ENCODE results near the gene PTPRK.

PTPRK gene

GRCh38 chr6:128474933-128475332, 45.5 kb downstream of the PTPRK start:
- Mint-ChIP-seq H3K27me3 (ENCODE audit: low read depth) (peaks cover 3% of the 10 kb centered on the region), H3K27ac (no peak overlapping the region), H3K4me3 (no peak overlapping the region), H3K36me3 (ENCODE audit: low read depth) (no peaks in the 10 kb centered on the region), H3K4me1 (no peaks in the 10 kb centered on the region), H3K9me3 (no peaks in the 10 kb centered on the region)
- TF ChIP-seq CTCF (IDR thresholded peaks at IDR 0.05; ENCODE audit: unreplicated experiment in 3 of 3) = no peak

GRCh38 chr6:128474481-128474880, 45.9 kb downstream of the PTPRK start:
- H3K36me3 Mint-ChIP-seq (ENCODE audit: low read depth) = no peaks in the 10 kb centered on the region
- H3K9me3 Mint-ChIP-seq = no peaks in the 10 kb centered on the region
- no peak for TF ChIP-seq CTCF (IDR thresholded peaks at IDR 0.05; ENCODE audit: unreplicated experiment in 3 of 3)
- H3K4me3 Mint-ChIP-seq = no peak overlapping the region
- no peak overlapping the region for H3K27ac Mint-ChIP-seq
- peaks cover 3% of the 10 kb centered on the region for H3K27me3 Mint-ChIP-seq (ENCODE audit: low read depth)
- H3K4me1 Mint-ChIP-seq = no peaks in the 10 kb centered on the region

GRCh38 chr6:128471907-128472306, 48.5 kb downstream of the PTPRK start:
- Mint-ChIP-seq H3K36me3 (ENCODE audit: low read depth) (no peaks in the 10 kb centered on the region), H3K4me3 (no peak overlapping the region), H3K4me1 (no peaks in the 10 kb centered on the region), H3K27me3 (ENCODE audit: low read depth) (no peaks in the 10 kb centered on the region), H3K9me3 (no peaks in the 10 kb centered on the region), H3K27ac (no peak overlapping the region)
- no peak for TF ChIP-seq CTCF (IDR thresholded peaks at IDR 0.05; ENCODE audit: unreplicated experiment in 3 of 3)

GRCh38 chr6:128465368-128466343, 54.7 kb downstream of the PTPRK start:
- no peak overlapping the region for H3K4me3 Mint-ChIP-seq
- no peak for TF ChIP-seq CTCF (IDR thresholded peaks at IDR 0.05; ENCODE audit: unreplicated experiment in 3 of 3)
- H3K36me3 Mint-ChIP-seq (ENCODE audit: low read depth) = no peaks in the 10 kb centered on the region
- H3K27me3 Mint-ChIP-seq (ENCODE audit: low read depth) = no peaks in the 10 kb centered on the region
- H3K4me1 Mint-ChIP-seq = peaks cover 5% of the 10 kb centered on the region
- no peaks in the 10 kb centered on the region for H3K9me3 Mint-ChIP-seq
- no peak overlapping the region for H3K27ac Mint-ChIP-seq

GRCh38 chr6:128464790-128465189, 55.6 kb downstream of the PTPRK start:
- Mint-ChIP-seq H3K4me1 (peaks cover 5% of the 10 kb centered on the region), H3K27me3 (ENCODE audit: low read depth) (no peaks in the 10 kb centered on the region), H3K36me3 (ENCODE audit: low read depth) (peaks cover 2% of the 10 kb centered on the region), H3K4me3 (no peak overlapping the region), H3K9me3 (no peaks in the 10 kb centered on the region), H3K27ac (no peak overlapping the region)
- no peak for TF ChIP-seq CTCF (IDR thresholded peaks at IDR 0.05; ENCODE audit: unreplicated experiment in 3 of 3)

- Mint-ChIP-seq H3K27me3 (ENCODE audit: low read depth) (no peaks in the 10 kb centered on the region), H3K4me3 (no peak overlapping the region), H3K36me3 (ENCODE audit: low read depth) (peaks cover 6% of the 10 kb centered on the region), H3K9me3 (no peaks in the 10 kb centered on the region), H3K27ac (peak overlapping the region in 1 of 3 experiments; percentile 15), H3K4me1 (peaks cover 5% of the 10 kb centered on the region)
- TF ChIP-seq CTCF (IDR thresholded peaks at IDR 0.05; ENCODE audit: unreplicated experiment in 3 of 3) = no peak
Measured at GRCh38 chr6:128463942-128464341, 56.5 kb downstream of the PTPRK start.

All from nephron (organoid).